CD1c-positive myeloid dendritic cell (primary cell): Measurements from ENCODE around the gene MT1M.
"Not testable (repeated sequence)": the region's sequence is repeated elsewhere in the genome, so short reads cannot be mapped to it uniquely, and the experiment has no call there.

ENCODE experiments used
- DNase-seq: peaks from one replicate; pipeline ENCODE4 v3.0.0-alpha.2; 2016; ENCODE audit errors: extremely low spot score

Gene MT1M

GRCh38 chr16:56632156-56632847 is at the start of gene MT1M:
MT1M (plus strand) TSS chr16:56632659; CDS start chr16:56632732, 73 bp downstream.
- DNase-seq = no peak

- DNase-seq = not testable (repeated sequence)
Measured at GRCh38 chr16:56582911-56583310, 49.5 kb upstream of the MT1M start.

- no peak for DNase-seq
Measured at GRCh38 chr16:56583351-56584168, 48.9 kb upstream of the MT1M start.

- no peak for DNase-seq
Measured at GRCh38 chr16:56584276-56584675, 48.2 kb upstream of the MT1M start.

- no peak for DNase-seq
Measured at GRCh38 chr16:56588781-56589140, 43.7 kb upstream of the MT1M start.

- DNase-seq = peak; percentile 7
Measured at GRCh38 chr16:56589141-56590039, 43.1 kb upstream of the MT1M start, which contains the start of gene MT3. MT3 (plus strand) TSS chr16:56589528; CDS start chr16:56589591, 63 bp downstream.

GRCh38 chr16:56591377-56592060 is 40.9 kb upstream of the MT1M start:
- peak; percentile 49 for DNase-seq

GRCh38 chr16:56593573-56594291 is 38.7 kb upstream of the MT1M start:
- no peak for DNase-seq

GRCh38 chr16:56594292-56594619 is 38.2 kb upstream of the MT1M start:
- DNase-seq = no peak

GRCh38 chr16:56600398-56600999 is 32.0 kb upstream of the MT1M start:
- DNase-seq = peak; percentile 60

GRCh38 chr16:56601325-56601724 is 31.1 kb upstream of the MT1M start:
- DNase-seq = no peak

- peak; percentile 47 for DNase-seq
Measured at GRCh38 chr16:56603589-56603988, 28.9 kb upstream of the MT1M start.

GRCh38 chr16:56604966-56605365 is 27.5 kb upstream of the MT1M start:
- no peak for DNase-seq

GRCh38 chr16:56605475-56605874 is 27.0 kb upstream of the MT1M start:
- no peak for DNase-seq

- no peak for DNase-seq
Measured at GRCh38 chr16:56606071-56606475, 26.4 kb upstream of the MT1M start.

- DNase-seq = no peak
Measured at GRCh38 chr16:56606476-56607108, 25.9 kb upstream of the MT1M start.

- DNase-seq = peak; percentile 26
Measured at GRCh38 chr16:56607109-56607618, 25.3 kb upstream of the MT1M start.

GRCh38 chr16:56607675-56608042 is 24.8 kb upstream of the MT1M start:
- DNase-seq = no peak

GRCh38 chr16:56608043-56608875 is 24.2 kb upstream of the MT1M start, which contains the start of gene MT2A:
MT2A (plus strand) TSS chr16:56608584; CDS start chr16:56608656, 72 bp downstream.
- peak; percentile 98 for DNase-seq
